GM12878 (cell line): ENCODE measurements around the gene CDHR2. TPM values are rescaled to one million over a fixed set of nuclear protein-coding genes. Genes with fewer than 3 reads are reported as not detected.

Experiments used
- ATAC-seq: fragments of 200-7000 bp; cut with Tn5 transposase; 3 replicates; pipeline ENCODE4 v1.9.1; 2020; ENCODE audit warnings: mild to moderate bottlenecking, moderate library complexity
- BruUV-seq: library from RNA; stranded (reverse); fragments of 400-500 nt; replicated peaks from 2 replicates; lab custom pipeline; 2021; lab: Mats Ljungman, UMichigan
- CTCF ChIA-PET: fragments of 300-600 bp; sonication (Branson Sonifier 250); formaldehyde crosslinking; extraction: SDS; loops from one replicate; lab custom pipeline; 2021; ENCODE audit warnings: inconsistent platforms; lab: Yijun Ruan, JAX
- POLR2A ChIA-PET: fragments of 350-600 bp; formaldehyde crosslinking; extraction: SDS; loops from one replicate; lab custom pipeline; 2021; ENCODE audit warnings: inconsistent platforms; lab: Charles Lee
- RAD21 ChIA-PET: fragments of 300-600 bp; sonication (Branson Sonifier 250); formaldehyde crosslinking; loops from one replicate; lab custom pipeline; 2023; ENCODE audit warnings: antibody characterized with exemption; ENCODE audit not compliant: unreplicated experiment; lab: Charles Lee
- SMC1A ChIA-PET: fragments of 300-600 bp; sonication (Branson Sonifier 250); formaldehyde crosslinking; loops from one replicate; lab custom pipeline; 2023; ENCODE audit not compliant: unreplicated experiment, uncharacterized antibody; lab: Charles Lee
- DNase-seq: peaks from one replicate; pipeline ENCODE4 v3.0.0-alpha.2; 2011; ENCODE audit warnings: low read depth, low spot score
- FAIRE-seq: peaks from 3 replicates; lab custom pipeline; 2011; peaks lifted over from hg19 to GRCh38; lab: Jason Lieb, UNC
- H2AFZ ChIP-seq: 2 replicates; pipeline ENCODE4 v1.6.0; 2011; ENCODE audit warnings: low read depth, low read length, control low read depth; ENCODE audit not compliant: control insufficient read depth
- H3K27ac ChIP-seq: 2 replicates; pipeline ENCODE4 v1.5.1; 2011; ENCODE audit warnings: control low read depth; ENCODE audit not compliant: control insufficient read depth, insufficient read depth
- H3K27me3 ChIP-seq, 2 experiments: replicated peaks in 1 of 2; 2 replicates each; pipeline versions ENCODE4 v1.6.0 to v1.6.1; 2011; ENCODE audit warnings: low read length in 1 of 2; ENCODE audit not compliant: control insufficient read depth in 2 of 2, insufficient read depth in 2 of 2
- H3K36me3 ChIP-seq, 2 experiments: 2 replicates each; pipeline ENCODE4 v1.5.1; 2011; ENCODE audit warnings: low read length in 1 of 2; ENCODE audit not compliant: control insufficient read depth in 2 of 2, insufficient read depth in 2 of 2
- H3K4me1 ChIP-seq: 2 replicates; pipeline ENCODE4 v1.6.1; 2011; ENCODE audit warnings: mild to moderate bottlenecking, low read length, moderate library complexity, mixed read lengths; ENCODE audit not compliant: control insufficient read depth, insufficient read depth
- H3K4me2 ChIP-seq: 2 replicates; pipeline ENCODE4 v1.6.0; 2011; ENCODE audit warnings: control low read depth; ENCODE audit not compliant: control insufficient read depth, insufficient read depth
- H3K4me3 ChIP-seq: fragments of 200-600 bp; sonication (generic); 2 replicates; pipeline ENCODE4 v1.5.1; 2016
- H3K79me2 ChIP-seq: 2 replicates; pipeline ENCODE4 v1.6.0; 2011; ENCODE audit warnings: low read length; ENCODE audit not compliant: control insufficient read depth, insufficient read depth
- H3K9ac ChIP-seq: 2 replicates; pipeline ENCODE4 v1.8.0; 2011; ENCODE audit warnings: low read length, control low read depth, mixed read lengths; ENCODE audit not compliant: control insufficient read depth, insufficient read depth
- H3K9me3 ChIP-seq: replicated peaks from 3 replicates; pipeline ENCODE4 v1.5.1; 2011; ENCODE audit warnings: mild to moderate bottlenecking, low read length; ENCODE audit not compliant: control insufficient read depth, insufficient read depth
- H4K20me1 ChIP-seq: 2 replicates; pipeline ENCODE4 v1.6.0; 2011; ENCODE audit not compliant: control insufficient read depth, insufficient read depth
- BMI1 ChIP-seq: fragments of 450-650 bp; IDR thresholded peaks from 2 replicates; pipeline ENCODE4 v1.6.1; 2016; ENCODE audit warnings: mild to moderate bottlenecking, moderate library complexity, borderline replicate concordance
- CBX5 ChIP-seq: sonication (generic); IDR thresholded peaks from 2 replicates; pipeline ENCODE4 v1.6.1; 2016; ENCODE audit warnings: low read depth, moderate library complexity, mild to moderate bottlenecking, inconsistent platforms
- GABPA ChIP-seq: IDR thresholded peaks from 2 replicates; pipeline ENCODE4 v1.6.1; 2014; ENCODE audit warnings: antibody characterized with exemption, low read depth, mild to moderate bottlenecking, inconsistent platforms
- JUNB ChIP-seq: IDR thresholded peaks from 2 replicates; pipeline ENCODE4 v1.6.1; 2016; ENCODE audit warnings: antibody characterized with exemption, mild to moderate bottlenecking
- KDM1A ChIP-seq: fragments of 200-600 bp; sonication (generic); IDR thresholded peaks from 2 replicates; pipeline ENCODE4 v1.6.1; 2016; ENCODE audit warnings: borderline replicate concordance
- NFXL1 ChIP-seq: fragments of 450-650 bp; IDR thresholded peaks from 2 replicates; pipeline ENCODE4 v1.6.1; 2017; ENCODE audit warnings: antibody characterized with exemption, mild to moderate bottlenecking, borderline replicate concordance
- PAX8 ChIP-seq: fragments of 450-650 bp; IDR thresholded peaks from 2 replicates; pipeline ENCODE4 v1.6.1; 2017; ENCODE audit warnings: mild to moderate bottlenecking, moderate library complexity
- SP1 ChIP-seq: IDR thresholded peaks from one replicate; pipeline ENCODE4 v1.6.1; 2011; ENCODE audit warnings: low read depth, low read length
- ZNF217 ChIP-seq: fragments of 450-650 bp; IDR thresholded peaks from 2 replicates; pipeline ENCODE4 v1.6.1; 2017; ENCODE audit warnings: antibody characterized with exemption, mild to moderate bottlenecking
- WGBS: methylation state at CpG from one replicate; pipeline ENCODE4 v1.1.6; 2016; ENCODE audit warnings: low lambda C conversion rate; ENCODE audit not compliant: insufficient replicate concordance, insufficient coverage; ENCODE audit errors: missing lambda C conversion rate; 5-methylcytosine and 5-hydroxymethylcytosine counted together
- in situ Hi-C: fragments of 300-500 bp; cut with MboI; formaldehyde crosslinking; loops from 9 replicates; pipeline ENCODE4 v1.14.3; 2018; ENCODE audit warnings: mixed read lengths
- intact Hi-C: fragments of 100-400 bp; cut with micrococcal nuclease; formaldehyde crosslinking; loops from one replicate; pipeline ENCODE4 v1.14.2; 2022; ENCODE audit not compliant: unreplicated experiment
- polyA plus RNA-seq, 11 experiments: library from polyadenylated mRNA; depleted of rRNA in 4 of 11; unstranded in 6 of 11; stranded (reverse) in 5 of 11; fragments of >200 nt; fragmentation: Nextera tagmentation in 4 of 11; fragmentation: Illumina TruSeq in 1 of 11; extraction: Ambion mirVana in 4 of 11; extraction: Trizol in 1 of 11; gene quantifications; 1 replicate in 1 of 11; 2 replicates in 10 of 11; pipeline versions ENCODE4 v1.2.1 to v1.2.3, GENCODE V29; 2011 to 2016; ENCODE audit warnings: inconsistent platforms in 2 of 11, missing spikeins in 2 of 11, low read depth in 1 of 11
- total RNA-seq, 4 experiments: library from RNA; depleted of rRNA in 3 of 4; stranded (reverse); fragments of >200 nt in 3 of 4; fragmentation: Illumina TruSeq in 1 of 4; extraction: Trizol in 1 of 4; gene quantifications; 2 replicates each; pipeline versions ENCODE4 v1.2.1 to v1.2.3, GENCODE V29; 2013 to 2021

Gene CDHR2
- total and polyA plus RNA-seq, 10 of the 15 experiments (the other 5 are each of a cell fraction or from before 2014, with no cell fraction given), result 0.03 to 0.46 (median 0.06) TPM; not detected in 5

GRCh38 chr5:176642675-176643490, 93.7 kb downstream of the CDHR2 start:
- SMC1A ChIA-PET, result interaction anchor here (1.0 kb wide), 1 partner anchor 18 kb away, joined by 3 read pairs; no protein-coding TSS in a partner anchor
- Histone ChIP-seq H3K27ac (no peak overlapping the region), H3K4me1 (peaks cover 5% of the 10 kb centered on the region), H3K36me3 (no peaks in the 10 kb centered on the region), H3K4me2 (no peak overlapping the region), H4K20me1 (no peaks in the 10 kb centered on the region), H3K79me2 (no peaks in the 10 kb centered on the region), H3K9ac (no peak overlapping the region), H3K27me3 (no peaks in the 10 kb centered on the region), H2AFZ (no peak overlapping the region), H3K4me3 (no peak overlapping the region), H3K9me3 (no peaks in the 10 kb centered on the region)
- in situ Hi-C loops (no loop called here), intact Hi-C loops (loop anchor here (10.0 kb wide), 1 partner anchor 228 kb away; the partner anchor contains the start of gene CLTB)
- POLR2A ChIA-PET, result no interaction called here
- FAIRE-seq (no peak), DNase-seq (no peak), ATAC-seq (no peak)
- CTCF ChIA-PET, result no interaction called here
- TF ChIP-seq GABPA (no peak), BMI1 (no peak), PAX8 (no peak), SP1 (no peak), NFXL1 (no peak), JUNB (no peak), CBX5 (no peak), ZNF217 (no peak), KDM1A (no peak)
- WGBS, result 31% methylated on average over 11 of the region's 15 CpGs
- RAD21 ChIA-PET, result no interaction called here
- no TSS peak for BruUV-seq
